ENCODE results near the gene ACLY.

DNA sequence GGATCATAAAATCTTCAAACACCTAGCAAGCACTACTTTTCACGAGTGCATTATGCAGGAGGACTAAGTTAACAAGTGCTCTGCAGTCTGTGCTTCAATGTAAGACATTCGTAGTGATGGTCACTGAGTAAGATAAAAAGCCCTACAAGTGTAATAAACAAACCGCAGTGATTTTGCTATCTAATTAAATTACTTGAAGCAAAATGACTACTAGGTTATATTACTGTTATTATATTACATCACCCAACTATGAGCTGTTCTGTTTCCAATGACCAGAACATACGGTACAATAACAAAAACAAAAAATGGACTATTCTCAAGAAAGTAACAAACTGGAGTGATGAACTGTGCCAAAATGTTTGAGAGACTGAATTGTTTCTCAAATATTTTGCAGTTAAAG lies 70.0 kb downstream of the ACLY start:
- TF ChIP-seq CTCF (IDR thresholded peaks at IDR 0.05), result no peak
- no peak for TF ChIP-seq POLR2A (IDR thresholded peaks at IDR 0.05)
